ENCODE data around the gene AFAP1. TPM values are rescaled to one million over a fixed set of nuclear protein-coding genes. Genes with fewer than 3 reads are reported as not detected.

AFAP1 gene
- total and polyA plus RNA-seq, 2 experiments from 2014 or later: 10.5 to 31.9 TPM

DNA sequence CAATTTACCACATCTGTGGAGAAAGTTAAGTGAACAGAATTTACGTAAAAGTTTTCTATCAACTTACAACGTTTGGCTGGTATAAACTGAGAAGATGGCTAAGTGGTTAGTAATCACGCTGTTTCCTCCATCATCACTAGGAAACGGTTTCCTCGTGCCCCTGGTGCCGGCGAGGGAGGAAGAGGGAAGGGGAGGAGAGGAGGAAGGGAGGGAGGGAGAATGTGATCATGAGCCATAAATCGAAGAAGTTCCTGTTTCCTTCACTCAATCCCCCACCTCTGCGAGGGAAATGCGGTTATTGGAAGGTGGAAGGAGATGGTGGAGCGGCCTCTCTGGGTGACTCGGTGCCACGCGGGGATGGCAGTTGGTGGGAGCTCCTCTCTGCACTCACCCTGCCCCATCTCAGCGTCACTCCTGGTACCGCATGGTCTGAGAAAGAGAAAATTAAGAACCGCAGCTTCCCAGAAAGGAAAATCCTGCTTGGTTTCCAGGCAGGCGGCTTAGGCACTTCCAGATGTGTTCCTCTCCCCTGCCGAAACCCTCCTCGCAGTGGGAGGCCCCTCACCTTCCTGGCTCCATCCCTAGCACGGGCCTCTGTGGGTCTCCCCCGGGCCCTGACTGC is 216.8 kb downstream of the AFAP1 start:
- H3K27ac ChIP-seq: no peak overlapping the region
- DNase-seq (ENCODE audit: low read depth in 1 of 2, low spot score in 1 of 2): no peak
- TF ChIP-seq CTCF (IDR thresholded peaks at IDR 0.05; ENCODE audit: low read depth, low read length): no peak
- H3K36me3 ChIP-seq: no peaks in the 10 kb centered on the region
- no peaks in the 10 kb centered on the region for H3K4me1 ChIP-seq (ENCODE audit: low read depth)
- H3K27me3 ChIP-seq: peaks cover 9% of the 10 kb centered on the region
- no peaks in the 10 kb centered on the region for H3K9me3 ChIP-seq (ENCODE audit: low read depth)
- no peak overlapping the region for H3K4me3 ChIP-seq

DNA sequence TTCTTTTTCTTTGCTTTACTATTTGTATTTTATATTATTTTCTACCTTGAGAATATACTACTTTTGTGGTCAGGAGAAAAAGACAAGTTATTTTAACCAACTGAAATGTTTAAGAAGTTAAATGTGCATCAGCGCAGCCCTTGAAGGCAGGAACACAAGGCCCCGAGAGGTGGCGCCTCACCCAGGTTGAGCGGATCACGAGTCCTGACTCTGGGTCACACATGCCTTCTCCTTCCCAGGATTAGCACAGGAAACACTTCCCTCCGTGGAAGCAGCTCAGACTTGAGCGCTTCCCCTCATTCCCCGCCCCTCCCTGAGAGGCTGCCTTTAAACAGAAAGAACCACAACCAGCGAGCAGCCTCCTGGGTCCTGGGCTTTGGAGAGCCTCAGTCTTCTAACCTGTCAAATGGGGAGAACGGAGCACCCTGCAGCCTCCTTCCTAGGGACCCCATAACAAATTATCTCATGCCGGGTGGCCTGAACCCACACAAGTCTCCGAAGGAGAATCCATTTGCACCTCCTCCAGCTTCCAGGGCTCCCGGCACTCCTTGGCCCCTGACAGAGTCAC is 217.6 kb downstream of the AFAP1 start:
- no peak overlapping the region for H3K4me3 ChIP-seq
- no peaks in the 10 kb centered on the region for H3K9me3 ChIP-seq (ENCODE audit: low read depth)
- no peak overlapping the region for H3K27ac ChIP-seq
- H3K27me3 ChIP-seq: peaks cover 9% of the 10 kb centered on the region
- peak; percentile 48 for TF ChIP-seq CTCF (IDR thresholded peaks at IDR 0.05; ENCODE audit: low read depth, low read length)
- DNase-seq (ENCODE audit: low read depth in 1 of 2, low spot score in 1 of 2): peak in 1 of 2 donors; percentile 37
- H3K4me1 ChIP-seq (ENCODE audit: low read depth): no peaks in the 10 kb centered on the region
- no peaks in the 10 kb centered on the region for H3K36me3 ChIP-seq

- no peaks in the 10 kb centered on the region for H3K36me3 ChIP-seq
- H3K4me1 ChIP-seq (ENCODE audit: low read depth): no peaks in the 10 kb centered on the region
- DNase-seq (ENCODE audit: low read depth in 1 of 2, low spot score in 1 of 2): peak; percentile 47 to 81
- TF ChIP-seq CTCF (IDR thresholded peaks at IDR 0.05; ENCODE audit: low read depth, low read length): peak; percentile 87
- peaks cover 9% of the 10 kb centered on the region for H3K27me3 ChIP-seq
- no peak overlapping the region for H3K27ac ChIP-seq
- H3K9me3 ChIP-seq (ENCODE audit: low read depth): no peaks in the 10 kb centered on the region
- H3K4me3 ChIP-seq: no peak overlapping the region
These were observed 220.1 kb downstream of the AFAP1 start for GRCh38 chr4:7719354-7720174.

DNA sequence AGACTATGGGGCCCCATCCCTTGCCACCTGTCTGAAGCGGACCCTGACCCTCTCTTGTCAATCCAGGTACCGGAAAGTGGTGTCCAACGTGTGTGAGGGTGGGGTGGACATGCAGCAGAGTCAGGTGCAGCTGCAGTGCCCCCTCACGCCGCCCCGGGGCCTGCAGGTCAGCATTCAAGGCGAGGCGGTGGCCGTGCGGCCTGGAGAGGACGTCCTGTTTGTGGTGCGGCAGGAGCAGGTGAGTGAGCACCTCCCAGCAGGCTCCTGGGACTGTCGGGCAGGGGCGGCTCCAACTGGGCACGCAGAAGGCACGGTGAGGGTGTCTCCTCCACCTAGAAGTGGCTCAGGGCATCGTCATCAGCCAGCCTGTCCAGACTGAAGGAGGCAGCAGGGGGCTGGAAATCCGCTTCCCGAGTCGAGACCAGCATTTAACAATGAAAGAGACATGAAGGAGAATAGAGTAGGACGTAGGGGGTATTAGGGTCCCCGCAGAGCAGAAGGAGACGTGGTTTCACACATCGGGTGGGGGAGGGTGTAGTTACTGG is 221.6 kb downstream of the AFAP1 start:
- no peak for DNase-seq (ENCODE audit: low read depth in 1 of 2, low spot score in 1 of 2)
- TF ChIP-seq CTCF (IDR thresholded peaks at IDR 0.05; ENCODE audit: low read depth, low read length): no peak
- no peaks in the 10 kb centered on the region for H3K9me3 ChIP-seq (ENCODE audit: low read depth)
- H3K27ac ChIP-seq: no peak overlapping the region
- no peaks in the 10 kb centered on the region for H3K4me1 ChIP-seq (ENCODE audit: low read depth)
- H3K4me3 ChIP-seq: no peak overlapping the region
- peaks cover 9% of the 10 kb centered on the region for H3K27me3 ChIP-seq
- no peaks in the 10 kb centered on the region for H3K36me3 ChIP-seq

GRCh38 chr4:7717161-7717560 is 222.5 kb downstream of the AFAP1 start:
- Histone ChIP-seq H3K27me3 (peaks cover 9% of the 10 kb centered on the region), H3K4me1 (ENCODE audit: low read depth) (no peaks in the 10 kb centered on the region)
- TF ChIP-seq CTCF (IDR thresholded peaks at IDR 0.05; ENCODE audit: low read depth, low read length): no peak

More at GRCh38 chr4:7717161-7717560, 222.5 kb downstream of the AFAP1 start:
- Histone ChIP-seq H3K27ac (no peak overlapping the region), H3K36me3 (no peaks in the 10 kb centered on the region), H3K9me3 (ENCODE audit: low read depth) (no peaks in the 10 kb centered on the region), H3K4me3 (no peak overlapping the region)
- no peak for DNase-seq (ENCODE audit: low read depth in 1 of 2, low spot score in 1 of 2)

Measured in cardiac muscle cell (in vitro differentiated cells and primary cell).